ENCODE data around the gene PI4K2B. TPM values are rescaled to one million over a fixed set of nuclear protein-coding genes. Genes with fewer than 3 reads are reported as not detected.
"Not testable (repeated sequence)": the region's sequence is repeated elsewhere in the genome, so short reads cannot be mapped to it uniquely, and the experiment has no call there.

The PI4K2B gene
- total and polyA plus RNA-seq, 5 experiments from 2014 or later: 6.8 to 14.4 (median 8.6) TPM

- no peaks in the 10 kb centered on the region for H3K4me1 Mint-ChIP-seq
- peaks cover 11 to 98% (median 60%) of the 10 kb centered on the region in 9 donors for H3K9me3 Mint-ChIP-seq
- H3K27me3 Mint-ChIP-seq: no peaks in the 10 kb centered on the region
- H3K27ac Mint-ChIP-seq: peak overlapping the region in 1 of 10 donors; percentile 13
- H3K4me3 Mint-ChIP-seq: peak overlapping the region in 1 of 10 donors; percentile 8
- POLR2A ChIA-PET: interaction anchor here (0.9 kb wide), 2 partner anchors 10 to 64 kb away, joined by 3 to 7 read pairs; partner anchors contain the start of genes PI4K2B and SEPSECS
- peak in 7 of 10 donors; percentile 8 to 66 (median 20) for DNase-seq
- H3K36me3 Mint-ChIP-seq: peaks cover 20 to 74% (median 63%) of the 10 kb centered on the region in 3 donors
- no peak for ATAC-seq
These were observed 9.9 kb upstream of the PI4K2B start for GRCh38 chr4:25223802-25224375.

- Mint-ChIP-seq H3K27me3 (no peaks in the 10 kb centered on the region), H3K9me3 (peaks cover 6 to 53% (median 28%) of the 10 kb centered on the region in 9 donors), H3K36me3 (peaks cover 10 to 48% (median 32%) of the 10 kb centered on the region in 3 donors), H3K4me1 (peaks cover 4 to 14% (median 7%) of the 10 kb centered on the region in 4 donors), H3K27ac (no peak overlapping the region), H3K4me3 (no peak overlapping the region)
- POLR2A ChIA-PET: interaction anchor here (1.1 kb wide), 1 partner anchor 70 kb away, joined by 3 read pairs; the partner anchor contains the start of gene SEPSECS
- ATAC-seq (no peak), DNase-seq (no peak)
These were observed 4.0 kb upstream of the PI4K2B start for GRCh38 chr4:25229804-25230203.

GRCh38 chr4:25233194-25233593, 639 bp upstream of the PI4K2B start:
- Mint-ChIP-seq H3K27me3 (no peaks in the 10 kb centered on the region), H3K4me1 (peaks cover 12 to 44% (median 34%) of the 10 kb centered on the region in 4 donors), H3K4me3 (peak overlapping the region; percentile 84 to 93 (median 88)), H3K27ac (peak overlapping the region; percentile 56 to 95 (median 90)), H3K36me3 (peaks cover 5 to 23% (median 15%) of the 10 kb centered on the region in 3 donors), H3K9me3 (peaks cover 0 to 23% (median 11%) of the 10 kb centered on the region in 9 donors)
- ATAC-seq (no peak), DNase-seq (no peak)
- POLR2A ChIA-PET: interaction anchor here (0.5 to 3.8 kb wide), 6 partner anchors 9 to 80 kb away, joined by 3 to 45 read pairs (median 6); partner anchors contain the start of genes SEPSECS and ZCCHC4

- peak overlapping the region; percentile 84 to 97 (median 92) for H3K4me3 Mint-ChIP-seq
- POLR2A ChIA-PET: interaction anchor here (0.6 to 3.8 kb wide), 7 partner anchors 17 to 650 kb away, joined by 3 to 45 read pairs (median 6); partner anchors contain the start of genes DHX15, SEPSECS and ZCCHC4
- H3K4me1 Mint-ChIP-seq: peaks cover 16 to 48% (median 40%) of the 10 kb centered on the region in 4 donors
These were observed 847 bp downstream of the PI4K2B start for GRCh38 chr4:25234390-25235370.

GRCh38 chr4:25235401-25235800, 1.6 kb downstream of the PI4K2B start:
- Mint-ChIP-seq H3K4me3 (peak overlapping the region; percentile 84 to 97 (median 92)), H3K9me3 (peaks cover 0 to 12% (median 0%) of the 10 kb centered on the region in 9 donors), H3K4me1 (peaks cover 23 to 55% (median 47%) of the 10 kb centered on the region in 4 donors), H3K27ac (peak overlapping the region; percentile 86 to 95 (median 93)), H3K27me3 (no peaks in the 10 kb centered on the region), H3K36me3 (peaks cover 0 to 8% (median 5%) of the 10 kb centered on the region in 3 donors)
- POLR2A ChIA-PET: interaction anchor here (0.6 to 3.8 kb wide), 7 partner anchors 16 to 651 kb away, joined by 3 to 45 read pairs (median 6); partner anchors contain the start of genes DHX15, SEPSECS and ZCCHC4
- ATAC-seq: no peak
- DNase-seq: no peak

More at GRCh38 chr4:25234390-25235370, 847 bp downstream of the PI4K2B start:
- peak in 9 of 10 donors; percentile 15 to 75 (median 41) for DNase-seq
- Mint-ChIP-seq H3K9me3 (peaks cover 0 to 12% (median under 1%) of the 10 kb centered on the region in 9 donors), H3K27ac (peak overlapping the region; percentile 86 to 95 (median 93)), H3K36me3 (peaks cover under 1 to 12% (median 5%) of the 10 kb centered on the region in 3 donors), H3K27me3 (no peaks in the 10 kb centered on the region)
- ATAC-seq: peak; percentile 39 to 54

- H3K27me3 Mint-ChIP-seq, ATAC-seq, H3K36me3 Mint-ChIP-seq, DNase-seq: not testable (repeated sequence)
- Mint-ChIP-seq H3K4me3 (peak overlapping the region in 9 of 10 donors; percentile 84 to 97 (median 93)), H3K27ac (peak overlapping the region in 8 of 10 donors; percentile 86 to 95 (median 93)), H3K4me1 (peaks cover 24 to 60% (median 53%) of the 10 kb centered on the region in 4 donors), H3K9me3 (peaks cover 0 to 11% (median 0%) of the 10 kb centered on the region in 9 donors)
- POLR2A ChIA-PET: interaction anchor here (0.7 to 3.8 kb wide), 3 partner anchors 76 to 1280 kb away, joined by 3 to 45 read pairs (median 28); partner anchors contain the start of genes SEPSECS and ZCCHC4
These were observed 2.2 kb downstream of the PI4K2B start for GRCh38 chr4:25236030-25236429.

GRCh38 chr4:25236971-25237370, 3.1 kb downstream of the PI4K2B start:
- Mint-ChIP-seq H3K4me1 (peaks cover 26 to 67% (median 58%) of the 10 kb centered on the region in 4 donors), H3K27me3 (no peaks in the 10 kb centered on the region), H3K4me3 (peak overlapping the region in 6 of 10 donors; percentile 4 to 45 (median 21)), H3K9me3 (peaks cover 0 to 6% (median 0%) of the 10 kb centered on the region in 9 donors), H3K27ac (peak overlapping the region in 4 of 10 donors; percentile 21 to 69 (median 50)), H3K36me3 (peaks cover 0 to 5% (median 2%) of the 10 kb centered on the region in 3 donors)
- ATAC-seq: no peak
- DNase-seq: no peak
- POLR2A ChIA-PET: interaction anchor here (0.7 kb wide), 1 partner anchor 1279 kb away, joined by 3 read pairs; no protein-coding TSS in a partner anchor

GRCh38 chr4:25238052-25238451, 4.2 kb downstream of the PI4K2B start:
- peaks cover 24 to 68% (median 56%) of the 10 kb centered on the region in 4 donors for H3K4me1 Mint-ChIP-seq
- H3K9me3 Mint-ChIP-seq: peaks cover 0 to 4% (median 0%) of the 10 kb centered on the region in 9 donors
- POLR2A ChIA-PET: no interaction called here
- no peak for ATAC-seq
- no peak for DNase-seq
- H3K27me3 Mint-ChIP-seq: no peaks in the 10 kb centered on the region
- H3K36me3 Mint-ChIP-seq: peaks cover 0 to 7% (median 2%) of the 10 kb centered on the region in 3 donors
- H3K27ac Mint-ChIP-seq: peak overlapping the region in 3 of 10 donors; percentile 22 to 54 (median 22)
- H3K4me3 Mint-ChIP-seq: peak overlapping the region in 3 of 10 donors; percentile 12 to 52 (median 45)

GRCh38 chr4:25239528-25239927, 5.7 kb downstream of the PI4K2B start:
- ATAC-seq, H3K4me3 Mint-ChIP-seq, H3K27me3 Mint-ChIP-seq, H3K9me3 Mint-ChIP-seq, DNase-seq, POLR2A ChIA-PET: not testable (repeated sequence)
- Mint-ChIP-seq H3K27ac (peak overlapping the region in 1 of 10 donors; percentile 78), H3K36me3 (peaks cover 0 to 12% (median 10%) of the 10 kb centered on the region in 3 donors), H3K4me1 (peaks cover 29 to 65% (median 58%) of the 10 kb centered on the region in 4 donors)

GRCh38 chr4:25240754-25241210, 6.9 kb downstream of the PI4K2B start:
- peaks cover 0 to 14% (median 13%) of the 10 kb centered on the region in 3 donors for H3K36me3 Mint-ChIP-seq
- H3K4me1 Mint-ChIP-seq: peaks cover 31 to 68% (median 55%) of the 10 kb centered on the region in 4 donors
- H3K27me3 Mint-ChIP-seq, H3K9me3 Mint-ChIP-seq, DNase-seq, POLR2A ChIA-PET, ATAC-seq: not testable (repeated sequence)
- H3K27ac Mint-ChIP-seq: peak overlapping the region in 8 of 10 donors; percentile 7 to 85 (median 40)
- H3K4me3 Mint-ChIP-seq: peak overlapping the region in 3 of 10 donors; percentile 15 to 41 (median 41)

- peaks cover 33 to 62% (median 48%) of the 10 kb centered on the region in 4 donors for H3K4me1 Mint-ChIP-seq
- DNase-seq, POLR2A ChIA-PET, ATAC-seq, H3K27ac Mint-ChIP-seq, H3K4me3 Mint-ChIP-seq, H3K27me3 Mint-ChIP-seq: not testable (repeated sequence)
- peaks cover 0 to 15% (median 14%) of the 10 kb centered on the region in 3 donors for H3K36me3 Mint-ChIP-seq
- peaks cover 0 to 10% (median 0%) of the 10 kb centered on the region in 9 donors for H3K9me3 Mint-ChIP-seq
These were observed 8.4 kb downstream of the PI4K2B start for GRCh38 chr4:25242195-25242594.
